ENCODE data around the gene ALAS1.

DNA sequence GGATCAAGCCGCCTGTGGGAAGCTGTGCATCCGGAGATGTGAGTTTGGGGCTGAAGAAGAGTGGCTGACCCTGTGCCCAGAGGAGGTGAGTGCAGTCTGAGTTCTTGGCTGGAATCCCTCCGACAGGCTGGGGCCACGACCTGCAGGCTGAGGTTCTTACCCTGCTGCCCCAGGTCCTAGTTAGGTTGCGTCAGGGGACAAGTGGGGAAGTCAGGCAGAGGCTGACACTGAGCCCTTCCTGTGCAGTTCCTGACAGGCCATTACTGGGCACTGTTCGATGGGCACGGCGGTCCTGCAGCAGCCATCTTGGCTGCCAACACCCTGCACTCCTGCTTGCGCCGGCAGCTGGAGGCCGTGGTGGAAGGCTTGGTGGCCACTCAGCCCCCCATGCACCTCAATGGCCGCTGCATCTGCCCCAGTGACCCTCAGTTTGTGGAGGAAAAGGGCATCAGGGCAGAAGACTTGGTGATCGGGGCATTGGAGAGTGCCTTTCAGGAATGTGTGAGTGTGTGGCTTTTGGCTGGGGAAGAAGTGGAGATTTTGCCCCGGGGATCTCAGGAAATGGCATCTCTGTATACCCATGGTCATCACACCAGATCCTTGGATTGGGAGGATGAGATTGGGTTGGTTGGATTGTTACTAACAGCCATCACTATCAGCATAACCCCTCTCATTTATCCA, 48.9 kb downstream of the ALAS1 start:
- TF ChIP-seq, protein P1, sequence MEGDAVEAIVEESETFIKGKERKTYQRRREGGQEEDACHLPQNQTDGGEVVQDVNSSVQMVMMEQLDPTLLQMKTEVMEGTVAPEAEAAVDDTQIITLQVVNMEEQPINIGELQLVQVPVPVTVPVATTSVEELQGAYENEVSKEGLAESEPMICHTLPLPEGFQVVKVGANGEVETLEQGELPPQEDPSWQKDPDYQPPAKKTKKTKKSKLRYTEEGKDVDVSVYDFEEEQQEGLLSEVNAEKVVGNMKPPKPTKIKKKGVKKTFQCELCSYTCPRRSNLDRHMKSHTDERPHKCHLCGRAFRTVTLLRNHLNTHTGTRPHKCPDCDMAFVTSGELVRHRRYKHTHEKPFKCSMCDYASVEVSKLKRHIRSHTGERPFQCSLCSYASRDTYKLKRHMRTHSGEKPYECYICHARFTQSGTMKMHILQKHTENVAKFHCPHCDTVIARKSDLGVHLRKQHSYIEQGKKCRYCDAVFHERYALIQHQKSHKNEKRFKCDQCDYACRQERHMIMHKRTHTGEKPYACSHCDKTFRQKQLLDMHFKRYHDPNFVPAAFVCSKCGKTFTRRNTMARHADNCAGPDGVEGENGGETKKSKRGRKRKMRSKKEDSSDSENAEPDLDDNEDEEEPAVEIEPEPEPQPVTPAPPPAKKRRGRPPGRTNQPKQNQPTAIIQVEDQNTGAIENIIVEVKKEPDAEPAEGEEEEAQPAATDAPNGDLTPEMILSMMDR (tag by site-specific recombination; IDR thresholded peaks at IDR 0.05) = no peak
- TF ChIP-seq ZNF664 (tag by site-specific recombination; IDR thresholded peaks at IDR 0.05) (no peak), ZXDB (tag by site-specific recombination; IDR thresholded peaks at IDR 0.05) (no peak), ZNF335 (tag by site-specific recombination; conservative IDR thresholded peaks at IDR 0.05) (no peak), ZNF311 (tag by site-specific recombination; IDR thresholded peaks at IDR 0.05; ENCODE audit: borderline replicate concordance) (no peak)
